Measurements from ENCODE around the gene KLC1.
"Not testable (repeated sequence)": the region's sequence is repeated elsewhere in the genome, so short reads cannot be mapped to it uniquely, and the experiment has no call there.

Gene KLC1

GRCh38 chr14:103688906-103689902, 60.2 kb downstream of the KLC1 start:
- in situ Hi-C loops (cut with MboI; ENCODE audit: low sequenced_read_pairs): no loop called here

GRCh38 chr14:103690332-103690731, 61.3 kb downstream of the KLC1 start:
- in situ Hi-C loops (cut with MboI; ENCODE audit: low sequenced_read_pairs): no loop called here

DNA sequence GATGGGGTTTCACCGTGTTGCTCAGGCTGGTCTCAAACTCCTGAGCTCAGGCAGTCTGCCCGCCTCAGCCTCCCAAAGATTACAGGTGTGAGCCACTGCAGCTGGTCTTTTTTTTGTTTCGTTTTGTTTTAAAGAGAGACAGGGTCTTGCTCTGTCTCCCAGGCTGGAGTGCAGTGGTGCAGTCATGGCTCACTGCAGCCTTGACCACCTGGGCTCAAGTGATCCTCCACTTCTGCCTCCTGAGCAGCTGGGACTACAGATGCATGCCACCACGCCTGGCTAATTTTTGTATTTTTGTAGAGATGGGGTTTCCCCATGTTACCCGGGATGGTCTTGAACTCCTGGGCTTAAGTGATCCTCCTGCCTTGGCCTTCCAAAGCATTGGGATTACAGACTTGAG, 62.6 kb downstream of the KLC1 start:
- in situ Hi-C loops (cut with MboI; ENCODE audit: low sequenced_read_pairs): not testable (repeated sequence)

- in situ Hi-C loops (cut with MboI; ENCODE audit: low sequenced_read_pairs): no loop called here
These were observed 63.1 kb downstream of the KLC1 start for GRCh38 chr14:103692159-103692558.

DNA sequence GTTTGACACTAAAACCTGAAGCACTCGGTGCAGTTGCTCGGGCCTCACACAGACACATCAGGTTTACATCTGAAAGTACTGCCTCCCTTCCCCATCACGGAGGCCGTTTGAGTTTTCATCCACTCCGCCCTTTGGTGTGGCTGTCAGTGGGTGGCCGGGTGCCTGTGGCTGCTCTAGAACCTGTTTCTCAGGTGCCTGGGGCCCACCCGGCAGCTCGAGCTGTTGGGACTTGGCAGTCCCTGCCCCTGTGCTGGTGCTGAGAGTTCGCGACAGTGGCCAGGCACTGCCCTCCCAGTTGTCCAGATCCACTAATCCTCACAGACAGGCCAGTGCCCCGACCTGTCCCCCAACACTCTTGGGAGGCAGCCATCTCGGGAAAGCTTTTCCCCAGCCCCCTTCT, 63.9 kb downstream of the KLC1 start:
- in situ Hi-C loops (cut with MboI; ENCODE audit: low sequenced_read_pairs): no loop called here

DNA sequence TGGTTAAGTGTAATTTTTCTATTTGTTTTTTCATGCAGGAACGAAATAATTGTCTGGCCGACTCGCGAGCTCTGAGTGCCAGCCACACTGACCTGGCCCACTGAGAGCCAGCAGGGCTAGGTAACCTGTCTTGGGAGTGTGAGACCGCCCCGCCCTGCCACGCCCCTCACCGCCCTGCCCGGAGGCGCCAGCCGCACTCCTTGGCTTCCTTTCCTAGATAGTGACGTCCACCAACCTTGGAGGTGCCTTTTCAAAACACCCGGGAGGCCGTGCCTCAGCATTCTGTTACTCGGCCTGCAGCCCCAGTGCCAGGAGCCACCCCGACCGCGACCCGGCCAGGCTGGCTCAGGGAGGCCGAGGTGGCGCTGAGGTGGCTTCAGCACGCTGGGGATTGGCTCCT, 64.5 kb downstream of the KLC1 start:
- in situ Hi-C loops (cut with MboI; ENCODE audit: low sequenced_read_pairs): no loop called here

DNA sequence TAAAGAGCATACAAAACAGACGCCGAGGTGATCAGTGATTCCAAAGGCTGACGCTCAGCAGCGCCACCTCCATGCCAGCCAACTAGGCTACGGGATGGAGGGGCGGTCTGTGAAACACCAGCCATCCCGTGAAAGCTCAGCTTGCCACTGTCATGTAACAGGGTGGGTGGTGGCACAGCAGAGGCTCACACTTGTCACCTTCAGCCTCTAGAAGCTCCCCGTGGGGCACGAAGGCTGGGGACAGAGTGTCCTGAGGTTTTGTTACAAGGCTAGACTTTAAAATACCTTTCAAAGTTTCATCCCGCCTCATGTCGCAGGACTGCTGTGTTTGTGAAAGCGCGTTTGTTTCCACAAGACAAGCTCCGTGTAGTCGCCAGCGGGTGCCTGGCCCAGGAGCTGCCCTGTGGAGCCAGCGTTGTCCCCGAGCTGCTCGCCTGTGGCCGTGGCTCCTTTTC, 65.6 kb downstream of the KLC1 start:
- in situ Hi-C loops (cut with MboI; ENCODE audit: low sequenced_read_pairs): no loop called here

DNA sequence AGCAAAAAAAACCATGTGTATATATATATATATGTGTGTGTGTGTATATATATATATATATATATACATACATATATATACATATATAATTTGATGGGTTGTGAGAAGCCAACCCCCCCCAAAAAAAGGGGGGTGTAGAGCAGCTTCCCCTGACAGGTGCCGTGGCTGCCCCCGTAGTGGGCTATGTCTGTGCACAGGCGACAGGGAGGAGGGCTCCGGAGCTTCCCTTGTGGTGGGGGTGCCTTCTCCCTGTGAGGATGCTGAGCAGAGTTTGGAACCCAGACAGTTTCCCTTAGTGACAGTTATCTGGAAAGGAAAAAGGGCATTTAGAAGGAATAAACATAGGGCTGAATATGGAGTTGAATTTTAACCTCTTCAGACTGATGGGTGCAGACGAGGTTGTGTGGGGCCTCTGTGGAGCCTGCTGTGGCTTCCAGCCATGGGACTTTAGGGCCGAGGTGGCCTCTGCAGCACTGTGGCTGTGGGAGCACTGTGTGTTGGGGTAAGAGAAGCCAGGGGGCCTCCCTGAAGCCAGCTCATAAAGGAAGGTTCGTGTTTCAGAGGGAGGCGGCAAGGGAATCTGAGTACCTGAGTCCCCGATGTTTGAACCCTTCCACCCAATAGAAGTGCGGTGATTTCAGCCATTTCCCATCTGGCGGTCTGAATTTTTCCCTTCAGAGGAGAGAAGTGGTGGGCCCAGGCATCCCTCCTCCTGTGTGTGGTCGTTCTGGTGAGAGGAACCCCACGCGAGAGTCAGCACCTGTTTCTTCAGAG, 66.5 kb downstream of the KLC1 start:
- in situ Hi-C loops (cut with MboI; ENCODE audit: low sequenced_read_pairs): no loop called here

- in situ Hi-C loops (cut with MboI; ENCODE audit: low sequenced_read_pairs): no loop called here
These were observed 67.0 kb downstream of the KLC1 start for GRCh38 chr14:103696070-103696402.

DNA sequence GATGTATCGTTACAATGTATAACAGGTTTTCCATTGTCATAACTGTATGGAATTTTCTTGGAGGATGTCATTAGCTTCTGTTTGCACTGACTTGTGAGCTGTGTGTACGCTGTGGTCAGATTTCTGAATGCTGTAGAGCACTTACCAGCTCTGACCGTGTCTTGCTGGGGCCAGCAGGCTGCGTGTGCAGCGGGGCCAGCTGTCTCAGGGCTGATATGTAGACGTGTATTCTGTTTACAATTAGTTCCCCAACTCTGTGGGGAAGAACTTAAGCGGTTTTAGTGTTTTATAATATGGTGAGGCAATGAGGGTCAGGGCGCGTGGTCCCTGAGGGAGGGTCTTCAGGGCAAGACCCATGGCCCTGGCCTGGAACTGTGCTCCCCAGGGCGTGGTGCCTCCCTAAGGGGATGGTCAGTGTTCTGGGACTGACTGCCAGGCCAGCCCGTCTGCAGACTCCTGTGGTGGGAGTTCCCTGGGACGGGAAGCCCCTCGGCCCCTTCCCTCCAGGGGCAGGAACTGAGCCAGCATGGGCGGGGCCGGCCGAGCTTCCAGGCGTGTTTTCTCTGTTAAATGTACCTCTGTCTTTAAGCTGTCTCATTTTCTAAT, 67.6 kb downstream of the KLC1 start:
- in situ Hi-C loops (cut with MboI; ENCODE audit: low sequenced_read_pairs): no loop called here

- in situ Hi-C loops (cut with MboI; ENCODE audit: low sequenced_read_pairs): no loop called here
These were observed 68.2 kb downstream of the KLC1 start for GRCh38 chr14:103697206-103697602.

DNA sequence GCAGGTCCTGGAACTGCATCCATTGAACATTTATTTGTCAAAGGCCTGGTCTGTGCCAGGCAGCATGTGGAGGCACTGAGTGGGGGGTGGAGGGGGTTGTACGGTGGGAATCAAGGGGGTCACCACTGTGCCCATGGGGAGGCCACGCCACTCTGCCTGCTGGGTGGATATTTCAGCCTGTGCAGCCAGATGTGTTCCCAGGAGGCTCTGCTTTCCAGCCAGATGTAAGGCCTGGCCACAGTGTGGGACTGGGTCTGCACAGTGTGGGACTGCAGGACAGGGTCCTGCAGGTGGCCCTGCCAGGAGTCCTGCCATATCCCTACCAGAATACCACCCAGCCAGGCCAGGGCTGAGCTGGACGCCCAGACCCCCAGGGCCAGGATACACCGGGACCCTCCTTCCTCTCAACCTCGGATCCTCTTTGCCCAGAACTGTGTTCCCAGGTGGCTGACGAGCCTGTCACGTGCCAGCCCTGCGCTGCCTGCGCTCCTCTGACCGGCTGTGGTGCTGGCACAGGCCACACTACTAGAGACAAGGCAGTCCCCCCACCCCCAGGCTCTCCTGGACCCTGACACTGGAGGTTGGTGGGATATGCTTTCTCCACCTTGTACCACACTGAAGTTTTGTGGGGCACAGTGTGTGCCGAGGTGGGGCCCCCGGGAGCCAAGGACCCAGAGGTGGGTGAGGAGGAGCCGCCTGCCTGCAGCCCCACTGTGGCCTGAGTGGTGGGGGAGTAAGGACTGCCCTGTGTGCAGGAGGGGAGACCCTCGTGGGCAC, 68.8 kb downstream of the KLC1 start:
- in situ Hi-C loops (cut with MboI; ENCODE audit: low sequenced_read_pairs): no loop called here

DNA sequence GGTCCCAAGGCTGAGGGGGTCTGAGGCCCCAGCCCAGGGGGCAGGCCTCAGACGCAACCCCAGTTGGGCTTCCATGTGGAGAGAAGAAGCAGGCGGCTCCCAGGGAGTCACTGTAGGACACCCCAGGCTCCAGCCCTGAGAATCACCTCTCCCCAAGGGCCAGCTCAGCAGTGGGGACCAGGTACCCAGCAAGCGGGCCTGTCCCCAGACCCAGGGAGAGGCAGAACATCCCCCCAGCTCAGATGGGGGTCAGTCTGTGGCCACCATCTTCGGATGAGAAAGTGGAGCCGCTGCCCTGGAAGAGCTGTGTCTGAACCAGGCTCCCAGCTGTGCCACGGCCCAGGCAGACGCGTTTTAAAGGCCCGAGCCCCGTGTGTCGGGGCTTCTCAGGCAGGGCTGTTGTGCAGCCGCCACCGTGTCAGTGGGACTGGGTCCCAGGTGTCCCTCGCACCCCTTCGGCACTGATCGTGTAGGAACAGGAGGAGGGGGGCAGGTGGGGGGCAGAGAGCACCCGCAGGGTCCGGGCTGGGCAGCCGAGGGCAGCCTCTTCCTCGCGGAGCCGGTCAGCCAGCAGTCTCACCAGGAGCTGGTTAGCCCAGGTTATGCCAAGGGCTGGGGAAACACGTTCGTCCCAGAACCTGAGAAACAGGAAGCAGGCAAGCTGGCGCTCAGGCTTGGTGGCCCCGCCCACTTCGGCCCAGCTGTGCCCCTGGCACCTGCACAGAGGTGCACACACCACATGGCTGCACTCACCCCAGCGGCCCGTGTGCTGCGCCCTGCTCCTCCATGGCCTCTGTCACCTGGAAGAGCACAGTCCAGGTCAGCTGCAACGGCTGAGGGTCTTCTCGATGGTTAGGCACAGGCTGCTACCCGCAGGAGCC, 69.6 kb downstream of the KLC1 start:
- in situ Hi-C loops (cut with MboI; ENCODE audit: low sequenced_read_pairs): no loop called here

- in situ Hi-C loops (cut with MboI; ENCODE audit: low sequenced_read_pairs): no loop called here
These were observed 70.2 kb downstream of the KLC1 start for GRCh38 chr14:103699261-103699661.

GRCh38 chr14:103699901-103700752, 71.1 kb downstream of the KLC1 start:
- in situ Hi-C loops (cut with MboI; ENCODE audit: low sequenced_read_pairs): no loop called here

- in situ Hi-C loops (cut with MboI; ENCODE audit: low sequenced_read_pairs): no loop called here
These were observed 71.9 kb downstream of the KLC1 start for GRCh38 chr14:103700753-103701490.

DNA sequence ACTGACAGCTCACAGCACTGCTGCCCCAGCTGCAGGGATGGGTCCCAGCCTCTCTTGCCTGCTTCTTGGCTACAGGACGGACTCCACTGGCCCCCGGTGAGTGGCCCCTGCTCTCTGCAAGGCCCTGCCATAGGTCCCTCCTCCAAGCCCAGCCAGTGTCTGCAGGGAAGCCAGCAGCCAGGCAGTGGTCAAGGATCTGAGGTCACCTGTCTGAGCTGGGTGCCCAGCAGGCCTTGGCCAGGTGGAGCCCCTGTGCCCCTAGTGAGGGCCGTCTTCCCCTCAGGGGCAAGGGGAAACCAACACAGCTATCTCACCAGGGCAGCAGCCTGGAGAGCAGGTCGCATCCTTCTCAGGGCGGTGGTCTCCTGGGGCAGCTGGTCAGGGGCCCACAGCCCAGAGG, 73.1 kb downstream of the KLC1 start:
- in situ Hi-C loops (cut with MboI; ENCODE audit: low sequenced_read_pairs): no loop called here

Measured in hTERT RPE-1 (cell line).